GM12864 (cell line): ENCODE measurements around the gene OR10H3.
"Not testable (repeated sequence)": the region's sequence is repeated elsewhere in the genome, so short reads cannot be mapped to it uniquely, and the experiment has no call there.

Source experiments
- DNase-seq: peaks from one replicate; pipeline ENCODE4 v3.0.0-alpha.2; 2011; ENCODE audit warnings: low read depth
- H3K4me3 ChIP-seq: 2 replicates; pipeline ENCODE4 v1.5.1; 2011; ENCODE audit warnings: mild to moderate bottlenecking, low read depth, low read length, control low read depth
- TF ChIP-seq, protein P1 (sequence below): IDR thresholded peaks from 2 replicates; pipeline ENCODE4 v1.5.1; 2011; ENCODE audit warnings: low read depth, mild to moderate bottlenecking, moderate library complexity, low read length, control low read depth, inconsistent platforms; ENCODE audit errors: missing control alignments

The OR10H3 gene

DNA sequence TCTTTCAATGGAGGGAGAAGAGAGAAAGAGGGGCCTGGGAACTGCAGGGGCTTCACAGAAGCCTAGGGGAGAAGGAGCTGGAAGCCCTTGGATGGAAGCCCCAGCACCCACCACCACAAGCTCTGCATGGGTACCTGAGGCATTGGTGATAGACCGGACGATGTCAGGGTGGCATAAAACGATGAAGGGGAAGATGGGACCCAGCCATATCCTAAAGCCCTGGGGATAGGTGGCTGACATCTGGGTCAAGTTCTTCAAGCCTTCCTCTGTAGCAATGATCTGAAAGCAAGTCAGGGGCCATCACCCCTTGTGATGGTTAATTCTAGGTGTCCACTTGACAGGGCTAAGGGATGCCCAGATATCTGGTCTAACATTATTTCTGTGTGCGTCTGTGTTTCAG is 38.5 kb downstream of the OR10H3 start:
- H3K4me3 ChIP-seq: no peak overlapping the region
- no peak for DNase-seq
- TF ChIP-seq, protein P1, sequence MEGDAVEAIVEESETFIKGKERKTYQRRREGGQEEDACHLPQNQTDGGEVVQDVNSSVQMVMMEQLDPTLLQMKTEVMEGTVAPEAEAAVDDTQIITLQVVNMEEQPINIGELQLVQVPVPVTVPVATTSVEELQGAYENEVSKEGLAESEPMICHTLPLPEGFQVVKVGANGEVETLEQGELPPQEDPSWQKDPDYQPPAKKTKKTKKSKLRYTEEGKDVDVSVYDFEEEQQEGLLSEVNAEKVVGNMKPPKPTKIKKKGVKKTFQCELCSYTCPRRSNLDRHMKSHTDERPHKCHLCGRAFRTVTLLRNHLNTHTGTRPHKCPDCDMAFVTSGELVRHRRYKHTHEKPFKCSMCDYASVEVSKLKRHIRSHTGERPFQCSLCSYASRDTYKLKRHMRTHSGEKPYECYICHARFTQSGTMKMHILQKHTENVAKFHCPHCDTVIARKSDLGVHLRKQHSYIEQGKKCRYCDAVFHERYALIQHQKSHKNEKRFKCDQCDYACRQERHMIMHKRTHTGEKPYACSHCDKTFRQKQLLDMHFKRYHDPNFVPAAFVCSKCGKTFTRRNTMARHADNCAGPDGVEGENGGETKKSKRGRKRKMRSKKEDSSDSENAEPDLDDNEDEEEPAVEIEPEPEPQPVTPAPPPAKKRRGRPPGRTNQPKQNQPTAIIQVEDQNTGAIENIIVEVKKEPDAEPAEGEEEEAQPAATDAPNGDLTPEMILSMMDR: no peak

DNA sequence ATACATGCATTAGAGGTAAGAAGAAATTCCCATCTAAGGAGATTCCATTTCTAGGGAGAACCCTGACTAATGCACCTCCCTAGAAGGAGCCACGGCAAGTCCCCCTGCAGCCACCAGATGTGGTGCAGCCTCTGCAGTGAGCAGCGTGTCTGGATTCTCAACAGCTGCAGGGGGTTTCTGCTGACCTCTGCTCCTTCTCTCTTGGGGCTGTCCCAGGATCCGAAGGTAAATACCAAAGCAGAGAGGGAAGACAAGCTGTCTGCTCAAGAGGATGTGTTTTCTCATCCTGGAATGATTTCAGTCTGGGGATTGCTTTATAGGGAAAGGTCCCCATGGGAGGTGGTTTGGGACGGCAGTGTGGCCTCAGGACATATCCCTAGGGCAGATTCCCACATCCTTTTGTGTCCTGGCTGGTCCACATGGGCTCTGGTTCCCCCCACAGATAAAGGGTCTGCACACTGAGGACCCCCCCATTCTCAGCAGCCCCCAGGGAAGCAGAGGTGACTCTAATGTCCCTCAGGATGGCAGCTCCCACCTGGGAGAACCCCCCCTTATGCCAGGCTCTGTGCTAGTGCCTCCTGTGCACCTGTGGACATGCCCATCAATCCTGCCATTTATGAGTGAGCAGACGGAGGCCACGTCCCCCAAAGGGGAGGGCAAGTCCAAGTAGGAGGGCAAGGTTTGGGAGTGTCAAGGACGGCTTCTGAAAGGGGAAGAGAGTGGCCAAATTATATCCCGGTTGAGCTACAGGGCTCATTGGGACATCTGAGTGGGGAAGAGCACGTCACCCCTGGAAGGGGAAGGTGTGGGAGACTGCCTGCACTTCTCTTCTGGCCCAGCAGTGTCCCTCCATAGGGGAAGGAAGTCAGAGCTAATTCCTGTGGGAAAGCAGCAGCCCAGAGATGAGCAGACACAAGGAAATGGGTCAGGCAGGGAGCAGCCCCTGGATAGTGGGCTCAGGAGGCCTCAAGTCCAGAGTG is 39.5 kb downstream of the OR10H3 start:
- H3K4me3 ChIP-seq: no peak overlapping the region
- TF ChIP-seq, protein P1: no peak
- DNase-seq: no peak

DNA sequence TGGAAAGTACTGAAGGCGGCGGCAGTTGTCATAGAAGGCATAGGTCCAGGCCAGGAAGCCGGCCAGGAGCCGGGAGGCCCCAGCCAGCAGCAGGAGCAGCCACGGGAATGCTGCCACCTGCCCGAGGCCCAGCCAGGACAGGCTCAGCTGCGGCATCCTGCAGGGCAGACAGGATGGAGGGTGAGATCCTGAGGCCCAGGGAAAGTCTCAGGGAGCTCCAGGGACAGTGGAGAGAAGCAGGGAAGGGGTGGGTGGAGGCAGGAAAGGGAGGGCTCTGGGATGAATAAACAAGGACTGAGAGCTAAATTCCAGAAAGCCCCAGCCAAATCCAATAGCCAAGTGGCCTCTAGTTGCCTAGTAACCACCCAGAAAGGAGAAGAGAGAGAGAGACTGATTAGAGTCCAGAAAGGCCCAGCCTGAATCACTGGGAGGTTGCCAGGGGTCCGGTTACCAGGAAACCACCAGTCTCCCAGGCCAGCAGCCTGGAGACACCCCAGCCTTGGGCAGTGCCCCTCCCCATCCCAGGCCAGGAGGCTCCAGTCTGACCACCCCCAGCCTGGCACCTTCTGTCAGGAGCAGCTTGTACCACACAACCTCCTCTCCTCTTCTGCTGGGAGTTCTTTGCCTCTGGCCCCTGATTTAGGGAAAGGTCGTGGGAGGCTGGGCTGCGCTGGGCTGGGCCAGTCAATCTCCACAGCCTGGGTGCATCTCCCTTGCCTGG is 42.1 kb downstream of the OR10H3 start:
- no peak for DNase-seq
- H3K4me3 ChIP-seq: no peak overlapping the region
- TF ChIP-seq, protein P1: no peak

DNA sequence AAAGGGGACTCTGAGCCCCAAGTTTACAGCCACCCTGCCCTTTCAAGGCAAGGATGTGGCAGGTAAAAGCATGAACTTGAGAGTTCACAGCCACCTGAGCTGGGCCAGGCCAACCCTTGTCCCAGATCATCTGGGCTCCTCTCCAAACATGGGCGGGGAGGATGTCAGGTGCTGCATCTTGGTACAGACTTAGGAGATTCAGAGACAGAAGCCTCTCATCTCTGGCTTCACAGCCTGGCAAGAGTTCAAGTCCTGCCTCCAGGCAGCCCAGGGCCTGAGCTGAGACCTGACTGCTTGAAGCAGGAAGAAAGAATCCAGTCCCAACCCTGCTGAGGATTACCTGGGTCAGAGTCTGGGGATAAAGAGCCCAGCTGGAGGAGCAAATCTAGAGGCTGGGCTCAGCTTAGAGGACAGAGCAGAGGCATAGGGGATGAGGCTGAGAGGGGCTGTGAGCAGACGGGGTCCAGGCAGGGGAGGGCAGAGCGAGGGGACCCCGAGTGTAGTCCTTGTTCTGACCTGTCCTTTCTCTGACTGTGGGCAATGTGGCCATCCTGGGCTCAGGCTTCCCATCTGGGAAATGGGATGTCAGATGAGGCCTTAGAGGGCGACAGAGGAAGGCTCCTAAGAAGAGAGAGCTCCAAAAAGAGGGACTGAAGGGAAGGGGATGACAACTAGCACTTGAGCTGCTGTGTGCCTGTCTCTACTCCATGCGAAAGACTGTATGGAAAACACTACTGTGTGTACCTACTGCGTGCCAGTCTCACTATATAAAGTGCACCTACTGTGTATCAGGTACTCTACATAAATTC is 43.0 kb downstream of the OR10H3 start:
- TF ChIP-seq, protein P1: no peak
- no peak for DNase-seq
- H3K4me3 ChIP-seq: no peak overlapping the region

DNA sequence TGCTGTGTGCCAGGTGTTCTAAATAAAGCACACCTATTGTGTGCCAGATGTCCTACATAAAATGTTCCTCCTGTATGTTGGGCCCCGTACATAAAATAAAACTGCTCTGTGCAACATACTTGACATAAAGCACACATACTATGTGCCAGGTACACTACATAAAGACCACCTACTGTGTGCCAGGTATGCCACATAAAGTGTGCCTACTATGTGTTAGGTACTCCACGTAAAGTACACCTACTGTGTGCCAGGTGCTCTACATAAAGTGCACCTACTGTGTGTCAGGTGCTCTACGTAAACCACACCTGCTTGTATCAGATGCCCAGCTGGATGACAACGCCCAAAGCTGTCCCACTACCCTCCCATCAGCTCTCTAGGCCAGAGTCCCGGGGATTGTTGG is 43.9 kb downstream of the OR10H3 start:
- H3K4me3 ChIP-seq: no peak overlapping the region
- TF ChIP-seq, protein P1: no peak
- DNase-seq: no peak

DNA sequence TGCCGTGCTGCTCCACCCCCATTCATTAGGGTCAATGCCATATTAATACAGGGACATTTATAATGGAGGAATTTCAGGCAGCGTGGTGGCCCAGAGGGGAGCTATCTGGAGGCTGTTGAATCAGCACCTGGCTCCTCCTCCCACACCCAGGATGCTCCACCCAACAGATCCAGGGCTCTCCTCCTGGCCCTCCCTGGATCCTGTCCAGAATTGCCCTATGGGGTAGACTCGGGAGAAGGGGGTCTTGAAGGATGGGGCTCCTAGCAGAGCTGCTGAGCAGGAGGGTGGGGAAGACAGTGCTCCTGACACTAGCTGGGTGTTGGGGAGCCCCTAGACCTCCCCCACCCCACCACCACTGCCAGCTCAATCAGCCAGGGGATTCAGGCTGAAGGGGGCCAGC is 44.4 kb downstream of the OR10H3 start:
- TF ChIP-seq, protein P1: no peak
- no peak for DNase-seq
- no peak overlapping the region for H3K4me3 ChIP-seq

DNA sequence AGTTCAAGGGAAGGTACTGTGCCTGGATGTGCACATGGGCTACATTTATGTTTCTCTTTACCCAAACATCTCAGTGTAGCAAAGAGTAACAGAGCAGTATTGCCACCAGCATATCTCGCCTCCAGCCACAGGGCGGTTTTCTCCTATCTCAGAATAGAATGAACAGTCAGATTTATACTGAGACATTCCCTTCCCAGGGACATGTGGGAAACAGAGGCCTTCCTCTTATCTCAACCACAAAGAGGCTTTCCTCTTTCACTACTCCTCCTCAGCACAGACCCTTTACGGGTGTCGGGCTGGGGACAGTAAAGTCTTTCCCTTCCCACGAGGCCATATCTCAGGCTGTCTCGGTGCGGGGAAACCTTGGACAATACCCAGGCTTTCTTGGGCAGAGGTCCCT is 45.1 kb downstream of the OR10H3 start:
- not testable (repeated sequence) for H3K4me3 ChIP-seq, DNase-seq
